SK-N-MC (cell line): ENCODE measurements around the gene TBC1D1.

ENCODE experiments used
- EZH2 ChIP-seq: fragments of 200-600 bp; sonication (generic); IDR thresholded peaks from one replicate; pipeline ENCODE4 v1.6.1; 2017; ENCODE audit warnings: antibody characterized with exemption
- POLR2AphosphoS5 ChIP-seq: IDR thresholded peaks from 2 replicates; pipeline ENCODE4 v1.6.1; 2012; ENCODE audit warnings: mild to moderate bottlenecking, low read depth, low read length, borderline replicate concordance

DNA sequence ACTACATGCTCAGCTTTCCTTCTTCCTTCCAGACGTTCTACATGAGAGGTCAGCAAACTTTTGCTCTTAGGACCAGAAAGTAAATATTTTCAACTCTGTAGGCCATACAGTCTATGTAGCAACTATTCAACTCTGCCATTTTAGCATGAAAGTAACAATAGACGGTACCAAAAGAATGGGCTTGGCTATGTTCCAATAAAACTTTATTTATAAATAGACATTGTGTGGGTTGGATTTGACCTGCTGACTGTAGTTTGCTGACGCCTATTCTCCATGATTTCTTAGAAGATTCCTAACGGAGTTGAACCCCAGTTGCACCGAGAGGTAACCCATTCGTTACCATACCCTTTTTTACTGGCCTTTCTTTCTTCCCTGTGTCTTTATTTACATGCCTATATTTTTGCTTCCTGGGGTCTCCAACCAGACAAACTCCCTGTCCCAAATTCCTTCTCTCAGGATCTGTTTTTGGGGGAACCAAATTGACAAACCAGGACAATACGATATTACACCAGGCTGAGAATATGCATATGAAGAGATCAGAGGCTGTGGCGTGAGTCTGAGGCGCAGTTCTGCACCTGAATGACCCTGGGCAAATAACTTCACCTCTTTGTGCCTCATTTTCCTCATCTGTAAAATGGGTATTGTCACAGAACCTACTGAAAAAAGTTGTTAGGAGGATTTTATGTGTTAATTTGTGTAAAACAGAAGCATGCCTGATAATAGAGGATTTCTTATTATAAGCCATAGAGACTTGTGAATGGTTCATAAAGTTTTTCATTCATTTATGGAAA, 58.9 kb downstream of the TBC1D1 start:
- TF ChIP-seq EZH2 (no peak), POLR2AphosphoS5 (no peak)
